Large intestine (tissue), 12 donors: Measurements from ENCODE around the gene SLC25A5. TPM values are rescaled to one million over a fixed set of nuclear protein-coding genes. Genes with fewer than 3 reads are reported as not detected.
A peak's percentile ranks its signal among the peaks of the same experiment; 100 is the strongest.

ENCODE experiments used
- DNase-seq, 2 donors: peaks; one replicate each; pipeline versions ENCODE4 v3.0.0 to v3.0.0-alpha.2; 2013
- H3K27ac ChIP-seq: one replicate; pipeline ENCODE4 v1.5.1; 2013; ENCODE audit warnings: low read length
- H3K27me3 ChIP-seq: 2 replicates; pipeline ENCODE4 v1.6.1; 2013; ENCODE audit warnings: low read length; ENCODE audit not compliant: control insufficient read depth, insufficient read depth
- H3K36me3 ChIP-seq: 2 replicates; pipeline ENCODE4 v1.6.1; 2013; ENCODE audit warnings: low read length; ENCODE audit not compliant: control insufficient read depth, insufficient read depth
- H3K4me1 ChIP-seq: one replicate; pipeline ENCODE4 v1.6.1; 2013; ENCODE audit warnings: low read length; ENCODE audit not compliant: control insufficient read depth, insufficient read depth
- H3K4me3 ChIP-seq: one replicate; pipeline ENCODE4 v1.5.1; 2013; ENCODE audit warnings: low read length
- H3K9me3 ChIP-seq: one replicate; pipeline ENCODE4 v1.6.1; 2013; ENCODE audit warnings: mild to moderate bottlenecking, low read depth, low read length, moderate library complexity; ENCODE audit not compliant: control insufficient read depth
- WGBS: methylation state at CpG from one replicate; pipeline ENCODE4 v1.1.5; 2013; ENCODE audit warnings: low lambda C conversion rate; ENCODE audit not compliant: insufficient coverage; 5-methylcytosine and 5-hydroxymethylcytosine counted together
- long read RNA-seq, 11 donors: transcript quantifications; one replicate each; lab custom pipeline, GENCODE V29; 2026
- polyA plus RNA-seq: library from polyadenylated mRNA; unstranded; fragments of 120-200 nt; gene quantifications from one replicate; pipeline ENCODE4 v1.2.1, GENCODE V29; 2013

The SLC25A5 gene
- 559 TPM for polyA plus RNA-seq
- long read RNA-seq, donor 1, transcript SLC25A5-201 (4 exons, 1,274 nt), result major isoform, 165 of 412 reads
- long read RNA-seq, donor 1, transcript SLC25A5-203 (2 exons, 433 nt), result minor isoform, 107 of 412 reads
- long read RNA-seq, donor 1, partial matches to known transcripts, result 140 of 412 reads
- long read RNA-seq, donor 1, other reads (novel, unspliced or antisense), result 0 of 412 reads
- long read RNA-seq, donor 2, transcript SLC25A5-201 (4 exons, 1,274 nt), result major isoform, 441 of 1,092 reads
- long read RNA-seq, donor 2, transcript SLC25A5-203 (2 exons, 433 nt), result minor isoform, 175 of 1,092 reads
- long read RNA-seq, donor 2, partial matches to known transcripts, result 445 of 1,092 reads
- long read RNA-seq, donor 2, other reads (novel, unspliced or antisense), result 31 of 1,092 reads
- long read RNA-seq, donor 3, transcript SLC25A5-201 (4 exons, 1,274 nt), result major isoform, 409 of 1,065 reads
- long read RNA-seq, donor 3, transcript SLC25A5-203 (2 exons, 433 nt), result minor isoform, 282 of 1,065 reads
- long read RNA-seq, donor 3, partial matches to known transcripts, result 360 of 1,065 reads
- long read RNA-seq, donor 3, other reads (novel, unspliced or antisense), result 14 of 1,065 reads
- long read RNA-seq, donor 4, transcript SLC25A5-203 (2 exons, 433 nt), result minor isoform, 29 of 98 reads
- long read RNA-seq, donor 4, transcript SLC25A5-201 (4 exons, 1,274 nt), result major isoform, 39 of 98 reads
- long read RNA-seq, donor 4, partial matches to known transcripts, result 30 of 98 reads
- long read RNA-seq, donor 4, other reads (novel, unspliced or antisense), result 0 of 98 reads
- long read RNA-seq, donor 5, transcript SLC25A5-203 (2 exons, 433 nt), result minor isoform, 64 of 300 reads
- long read RNA-seq, donor 5, transcript SLC25A5-201 (4 exons, 1,274 nt), result major isoform, 126 of 300 reads
- long read RNA-seq, donor 5, partial matches to known transcripts, result 99 of 300 reads
- long read RNA-seq, donor 5, other reads (novel, unspliced or antisense), result 10 of 300 reads
- long read RNA-seq, donor 6, transcript SLC25A5-201 (4 exons, 1,274 nt), result major isoform, 395 of 984 reads
- long read RNA-seq, donor 6, transcript SLC25A5-203 (2 exons, 433 nt), result minor isoform, 187 of 984 reads
- long read RNA-seq, donor 6, partial matches to known transcripts, result 381 of 984 reads
- long read RNA-seq, donor 6, other reads (novel, unspliced or antisense), result 21 of 984 reads
- long read RNA-seq, donor 7, transcript SLC25A5-201 (4 exons, 1,274 nt), result major isoform, 106 of 229 reads
- long read RNA-seq, donor 7, transcript SLC25A5-203 (2 exons, 433 nt), result minor isoform, 49 of 229 reads
- long read RNA-seq, donor 7, partial matches to known transcripts, result 74 of 229 reads
- long read RNA-seq, donor 7, other reads (novel, unspliced or antisense), result 0 of 229 reads
- long read RNA-seq, donor 8, transcript SLC25A5-203 (2 exons, 433 nt), result minor isoform, 246 of 1,072 reads
- long read RNA-seq, donor 8, transcript SLC25A5-201 (4 exons, 1,274 nt), result major isoform, 402 of 1,072 reads
- long read RNA-seq, donor 8, partial matches to known transcripts, result 414 of 1,072 reads
- long read RNA-seq, donor 8, other reads (novel, unspliced or antisense), result 10 of 1,072 reads
- long read RNA-seq, donor 9, transcript SLC25A5-201 (4 exons, 1,274 nt), result major isoform, 367 of 761 reads
- long read RNA-seq, donor 9, transcript SLC25A5-203 (2 exons, 433 nt), result minor isoform, 176 of 761 reads
- long read RNA-seq, donor 9, partial matches to known transcripts, result 210 of 761 reads
- long read RNA-seq, donor 9, other reads (novel, unspliced or antisense), result 8 of 761 reads
- long read RNA-seq, donor 10, transcript SLC25A5-201 (4 exons, 1,274 nt), result major isoform, 460 of 868 reads
- long read RNA-seq, donor 10, transcript SLC25A5-203 (2 exons, 433 nt), result minor isoform, 190 of 868 reads
- long read RNA-seq, donor 10, partial matches to known transcripts, result 210 of 868 reads
- long read RNA-seq, donor 10, other reads (novel, unspliced or antisense), result 8 of 868 reads
- long read RNA-seq, donor 11, transcript SLC25A5-201 (4 exons, 1,274 nt), result major isoform, 288 of 530 reads
- long read RNA-seq, donor 11, transcript SLC25A5-203 (2 exons, 433 nt), result minor isoform, 106 of 530 reads
- long read RNA-seq, donor 11, partial matches to known transcripts, result 136 of 530 reads
- long read RNA-seq, donor 11, other reads (novel, unspliced or antisense), result 0 of 530 reads

DNA sequence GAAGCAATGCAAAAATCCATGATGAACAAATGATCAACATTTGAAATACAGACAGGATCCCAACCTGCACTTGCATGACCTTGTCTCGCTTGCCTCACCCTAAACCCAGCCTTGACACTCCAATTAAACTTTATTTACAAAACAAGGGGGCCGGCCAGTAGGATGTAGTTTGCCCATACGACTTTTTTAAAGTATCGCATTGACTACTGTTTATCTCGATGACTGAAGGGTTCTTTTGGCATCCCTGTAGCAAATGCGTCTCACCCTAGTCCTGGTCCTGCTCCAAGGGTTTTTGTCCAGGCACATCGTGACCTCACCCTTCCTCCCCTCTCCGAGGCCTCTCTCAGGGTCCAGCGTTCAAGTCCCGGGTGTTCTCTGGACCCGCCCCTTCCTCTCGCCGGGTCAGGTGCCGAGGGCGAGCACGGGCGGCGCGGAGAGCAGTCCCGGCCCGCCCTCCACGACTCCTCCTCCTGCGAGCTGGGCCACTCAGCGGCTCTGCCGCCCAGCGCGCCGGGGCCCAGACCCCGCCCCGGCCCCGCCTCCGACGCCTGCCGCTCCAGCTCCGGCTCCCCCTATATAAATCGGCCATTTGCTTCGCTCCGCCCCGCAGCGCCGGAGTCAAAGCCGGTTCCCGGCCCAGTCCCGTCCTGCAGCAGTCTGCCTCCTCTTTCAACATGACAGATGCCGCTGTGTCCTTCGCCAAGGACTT lies at the start of gene SLC25A5:
Gene SLC25A5 (plus strand): TSS at position 603 of the 709 bp plus-strand sequence. CDS start 72 bp downstream, at position 675.
- peak within 1 kb of the TSS; percentile 67 for H3K4me3 ChIP-seq
- peak within 1 kb of the TSS; percentile 88 for H3K27ac ChIP-seq
- no peaks in the 10 kb centered on the region for H3K9me3 ChIP-seq
- H3K4me1 ChIP-seq, result peaks cover 12% of the 10 kb centered on the region
- H3K36me3 ChIP-seq, result peaks cover 18% of the 10 kb centered on the region
- DNase-seq, result peak; percentile 91
- no CpG with 5 or more reads among the region's 46 CpGs for WGBS
- no peaks in the 10 kb centered on the region for H3K27me3 ChIP-seq

GRCh38 chrX:119419146-119419545 lies 49.1 kb upstream of the SLC25A5 start:
- Histone ChIP-seq H3K27ac (peak overlapping the region; percentile 66), H3K27me3 (no peaks in the 10 kb centered on the region), H3K4me1 (peaks cover 9% of the 10 kb centered on the region), H3K9me3 (no peaks in the 10 kb centered on the region), H3K36me3 (peaks cover 6% of the 10 kb centered on the region), H3K4me3 (no peak overlapping the region)
- WGBS, result no CpG with 5 or more reads among the region's 4 CpGs
- DNase-seq, result peak; percentile 68 to 80

DNA sequence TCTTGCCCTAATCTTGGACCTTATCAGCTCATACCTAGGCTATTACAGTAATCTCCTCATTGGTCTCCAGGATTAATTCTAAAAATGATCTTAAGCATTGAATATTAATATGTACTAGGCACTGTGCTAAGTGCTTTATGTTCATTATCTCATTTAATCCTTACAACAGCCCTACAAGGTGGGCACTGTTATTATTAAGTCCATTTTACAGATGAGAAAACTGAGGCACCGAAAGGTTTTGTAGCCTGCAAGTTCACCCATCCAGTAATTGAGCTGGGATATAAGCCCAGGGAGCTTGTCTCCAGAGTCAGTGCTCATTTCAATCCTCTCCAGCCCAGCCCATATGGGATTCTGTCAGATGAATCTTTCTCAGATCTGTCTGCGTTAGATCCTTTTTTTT lies 48.3 kb upstream of the SLC25A5 start:
- Histone ChIP-seq H3K27ac (peak overlapping the region; percentile 66), H3K4me3 (no peak overlapping the region), H3K27me3 (no peaks in the 10 kb centered on the region), H3K36me3 (peaks cover 6% of the 10 kb centered on the region), H3K9me3 (no peaks in the 10 kb centered on the region), H3K4me1 (peaks cover 9% of the 10 kb centered on the region)
- no CpG with 5 or more reads among the region's 2 CpGs for WGBS
- DNase-seq, result no peak

DNA sequence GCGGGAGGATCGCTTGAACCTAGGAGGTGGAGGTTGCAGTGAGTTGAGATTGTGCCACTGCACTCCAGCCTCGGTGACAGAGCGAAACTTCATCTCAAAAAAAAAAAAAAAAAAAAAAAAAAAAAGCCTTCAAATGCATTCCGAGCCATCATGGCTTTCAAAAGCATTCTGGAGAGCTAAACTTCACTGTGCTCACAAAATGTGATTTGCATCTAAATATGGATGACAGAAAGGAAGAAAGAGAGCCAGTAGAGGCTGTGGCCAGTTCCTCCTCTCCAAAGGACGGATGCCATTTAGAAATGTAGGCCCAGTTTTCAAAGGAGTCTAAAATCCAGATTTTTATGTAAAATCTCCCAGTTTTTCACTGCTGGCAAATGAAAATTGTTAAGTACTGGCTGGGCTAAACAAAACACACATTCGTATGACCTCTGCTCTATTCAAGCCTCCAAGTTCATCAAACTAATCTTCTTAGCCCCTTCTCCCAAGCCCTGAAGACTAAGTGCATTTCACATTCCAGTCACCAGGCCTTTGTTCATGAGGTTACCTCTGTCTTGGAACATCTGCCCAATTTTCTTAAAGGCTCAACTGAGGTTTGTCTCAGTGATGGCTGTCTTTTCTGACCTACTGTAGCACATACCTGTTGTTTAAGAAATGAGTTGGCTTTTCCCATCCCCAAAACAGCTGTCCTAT lies 47.1 kb upstream of the SLC25A5 start:
- H3K9me3 ChIP-seq, result no peaks in the 10 kb centered on the region
- DNase-seq, result no peak

GRCh38 chrX:119423631-119424030 lies 44.6 kb upstream of the SLC25A5 start:
- H3K4me1 ChIP-seq, result peaks cover 8% of the 10 kb centered on the region
- no peak for DNase-seq
- WGBS, result no CpG with 5 or more reads among the region's 14 CpGs
- no peaks in the 10 kb centered on the region for H3K9me3 ChIP-seq
- peaks cover 7% of the 10 kb centered on the region for H3K36me3 ChIP-seq
- no peak overlapping the region for H3K4me3 ChIP-seq
- H3K27ac ChIP-seq, result no peak overlapping the region
- no peaks in the 10 kb centered on the region for H3K27me3 ChIP-seq

More for the DNA sequence above, 47.1 kb upstream of the SLC25A5 start:
- peaks cover 9% of the 10 kb centered on the region for H3K4me1 ChIP-seq
- H3K27me3 ChIP-seq, result no peaks in the 10 kb centered on the region
- H3K36me3 ChIP-seq, result peaks cover 9% of the 10 kb centered on the region
- no peak overlapping the region for H3K4me3 ChIP-seq
- no CpG with 5 or more reads among the region's 7 CpGs for WGBS
- no peak overlapping the region for H3K27ac ChIP-seq

GRCh38 chrX:119424999-119425398 lies 43.2 kb upstream of the SLC25A5 start:
- Histone ChIP-seq H3K4me1 (peaks cover 5% of the 10 kb centered on the region), H3K27me3 (no peaks in the 10 kb centered on the region), H3K27ac (no peak overlapping the region), H3K36me3 (peaks cover 7% of the 10 kb centered on the region), H3K9me3 (no peaks in the 10 kb centered on the region), H3K4me3 (no peak overlapping the region)
- DNase-seq, result no peak
- WGBS, result no CpG with 5 or more reads among the region's 6 CpGs

- no peak for DNase-seq
Measured at GRCh38 chrX:119427024-119427794, 41.0 kb upstream of the SLC25A5 start.

GRCh38 chrX:119427795-119428185 lies 40.5 kb upstream of the SLC25A5 start:
- H3K9me3 ChIP-seq, result no peaks in the 10 kb centered on the region
- peaks cover 5% of the 10 kb centered on the region for H3K4me1 ChIP-seq
- H3K36me3 ChIP-seq, result peaks cover 7% of the 10 kb centered on the region
- no peak overlapping the region for H3K27ac ChIP-seq
- no peaks in the 10 kb centered on the region for H3K27me3 ChIP-seq
- WGBS, result 100% methylated on average over 1 of the region's 4 CpGs
- no peak overlapping the region for H3K4me3 ChIP-seq
- no peak for DNase-seq

More at GRCh38 chrX:119427024-119427794, 41.0 kb upstream of the SLC25A5 start:
- Histone ChIP-seq H3K4me3 (no peak overlapping the region), H3K27ac (no peak overlapping the region), H3K27me3 (no peaks in the 10 kb centered on the region), H3K36me3 (peaks cover 7% of the 10 kb centered on the region), H3K4me1 (peaks cover 5% of the 10 kb centered on the region), H3K9me3 (no peaks in the 10 kb centered on the region)
- no CpG with 5 or more reads among the region's 9 CpGs for WGBS
